HG02798 (cell line): ENCODE results near the gene HSPG2.
"Not testable (repeated sequence)": the region's sequence is repeated elsewhere in the genome, so short reads cannot be mapped to it uniquely, and the experiment has no call there.

ENCODE experiments used
- ATAC-seq: cut with Tn5 transposase; IDR thresholded peaks from one replicate; pipeline ENCODE4 v1.9.1; 2021; ENCODE audit warnings: mild to moderate bottlenecking; ENCODE audit not compliant: unreplicated experiment, poor library complexity

Gene HSPG2

DNA sequence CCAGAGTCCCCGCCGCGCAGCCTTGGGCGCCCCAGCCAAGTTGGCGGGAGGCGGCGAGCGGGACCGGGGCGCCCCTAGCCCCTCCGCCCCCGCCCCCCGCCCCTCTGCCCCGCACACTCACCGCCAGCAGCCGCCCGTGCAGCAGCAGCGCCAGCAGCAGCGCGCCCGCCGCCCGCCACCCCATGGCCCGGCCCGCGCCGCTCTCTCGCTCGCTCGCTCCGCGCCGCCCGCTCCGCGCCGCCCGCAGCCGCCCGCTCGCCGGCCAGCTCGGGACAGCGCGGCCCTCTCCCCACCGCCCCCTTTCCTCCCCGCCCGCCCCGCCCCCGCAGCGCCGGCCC lies at the start of gene HSPG2:
HSPG2 (minus strand) TSS at position 277 of the 338 bp plus-strand sequence; CDS start at position 184, 93 bp downstream.
- peak; percentile 18 for ATAC-seq

DNA sequence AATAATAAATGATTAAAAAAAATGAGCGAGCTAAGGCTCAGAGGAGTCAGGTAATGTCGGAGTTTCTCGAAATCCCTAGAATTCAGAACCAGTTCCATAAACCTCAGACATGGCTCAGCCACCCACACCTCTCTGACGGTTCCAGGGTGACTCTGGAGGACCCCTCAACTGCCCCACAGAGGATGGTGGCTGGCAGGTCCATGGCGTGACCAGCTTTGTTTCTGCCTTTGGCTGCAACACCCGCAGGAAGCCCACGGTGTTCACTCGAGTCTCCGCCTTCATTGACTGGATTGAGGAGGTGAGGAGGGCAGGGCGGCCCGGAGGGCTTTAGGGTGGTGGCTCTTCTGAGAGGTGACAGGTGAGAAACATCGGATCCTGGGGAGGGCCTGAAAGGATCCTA lies 49.3 kb upstream of the HSPG2 start:
- not testable (repeated sequence) for ATAC-seq

DNA sequence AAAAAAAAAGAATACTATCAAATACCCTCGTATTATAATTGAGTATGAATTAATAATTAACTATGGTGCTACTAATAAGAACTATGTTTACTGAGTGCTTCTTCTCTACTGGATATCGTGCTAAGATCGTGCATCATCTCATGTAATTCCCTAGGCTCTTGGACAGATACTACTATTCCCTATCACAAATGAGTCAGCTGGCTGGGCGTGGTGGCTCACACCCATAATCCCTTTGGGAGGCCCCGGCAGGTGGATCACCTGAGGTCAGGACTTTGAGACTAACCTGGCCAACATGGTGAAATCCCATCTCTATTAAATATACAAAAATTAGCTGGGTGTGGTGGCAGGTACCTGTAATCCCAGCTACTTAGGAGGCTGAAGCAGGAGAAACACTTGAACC lies 48.8 kb upstream of the HSPG2 start:
- ATAC-seq: not testable (repeated sequence)

DNA sequence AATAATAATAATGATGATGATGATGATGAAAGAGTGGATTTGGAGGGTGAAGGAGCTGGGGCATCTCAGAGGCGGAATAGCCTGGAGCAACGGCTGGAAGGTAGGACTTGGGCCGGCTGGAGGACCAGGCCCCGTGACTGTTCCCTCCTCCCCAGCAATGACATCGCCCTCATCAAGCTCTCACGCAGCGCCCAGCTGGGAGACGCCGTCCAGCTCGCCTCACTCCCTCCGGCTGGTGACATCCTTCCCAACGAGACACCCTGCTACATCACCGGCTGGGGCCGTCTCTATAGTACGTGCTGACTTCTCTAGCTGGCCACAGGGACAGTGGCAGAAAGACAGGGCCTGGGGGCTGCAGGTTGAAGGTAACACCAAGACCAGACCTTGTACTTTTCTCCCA lies 46.4 kb upstream of the HSPG2 start:
- not testable (repeated sequence) for ATAC-seq

DNA sequence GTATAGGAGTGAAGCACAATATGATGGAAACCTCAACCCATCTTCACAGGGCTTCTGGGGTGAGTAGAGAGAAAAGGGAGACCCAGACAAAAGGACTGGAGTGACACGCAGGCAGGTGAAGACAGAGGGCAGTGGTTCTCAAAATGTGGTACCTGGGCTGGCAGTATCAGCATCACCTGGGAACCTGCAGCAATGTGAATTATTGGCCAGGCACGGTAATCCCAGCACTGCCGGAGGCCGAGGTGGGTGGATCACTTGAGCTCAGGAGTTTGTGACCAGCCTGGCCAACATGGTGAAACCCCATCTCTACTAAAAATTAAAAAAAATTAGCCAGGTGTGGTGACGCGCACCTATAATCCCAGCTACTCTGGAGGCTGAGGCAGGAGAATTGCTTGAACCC lies 45.0 kb upstream of the HSPG2 start:
- ATAC-seq: not testable (repeated sequence)

DNA sequence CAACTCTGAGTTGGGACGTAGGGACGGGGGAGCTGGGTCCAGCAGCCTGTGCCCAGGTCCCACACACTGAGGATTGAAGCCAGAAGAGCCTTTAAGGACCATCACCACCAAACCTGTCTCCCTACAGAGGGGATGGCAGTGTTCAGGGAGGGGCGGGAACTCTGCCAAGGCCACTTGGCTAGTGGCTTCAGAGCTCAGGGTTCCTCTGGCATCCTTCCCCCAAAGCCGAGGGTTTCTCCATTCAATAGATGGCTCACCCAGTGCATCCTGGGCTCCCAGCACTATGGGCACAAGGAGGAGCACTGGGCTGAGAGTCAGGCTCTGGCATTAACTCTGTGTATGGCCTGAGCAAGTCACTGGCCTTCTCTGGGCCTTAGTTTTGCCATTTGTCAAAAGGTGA lies 44.1 kb upstream of the HSPG2 start:
- not testable (repeated sequence) for ATAC-seq

DNA sequence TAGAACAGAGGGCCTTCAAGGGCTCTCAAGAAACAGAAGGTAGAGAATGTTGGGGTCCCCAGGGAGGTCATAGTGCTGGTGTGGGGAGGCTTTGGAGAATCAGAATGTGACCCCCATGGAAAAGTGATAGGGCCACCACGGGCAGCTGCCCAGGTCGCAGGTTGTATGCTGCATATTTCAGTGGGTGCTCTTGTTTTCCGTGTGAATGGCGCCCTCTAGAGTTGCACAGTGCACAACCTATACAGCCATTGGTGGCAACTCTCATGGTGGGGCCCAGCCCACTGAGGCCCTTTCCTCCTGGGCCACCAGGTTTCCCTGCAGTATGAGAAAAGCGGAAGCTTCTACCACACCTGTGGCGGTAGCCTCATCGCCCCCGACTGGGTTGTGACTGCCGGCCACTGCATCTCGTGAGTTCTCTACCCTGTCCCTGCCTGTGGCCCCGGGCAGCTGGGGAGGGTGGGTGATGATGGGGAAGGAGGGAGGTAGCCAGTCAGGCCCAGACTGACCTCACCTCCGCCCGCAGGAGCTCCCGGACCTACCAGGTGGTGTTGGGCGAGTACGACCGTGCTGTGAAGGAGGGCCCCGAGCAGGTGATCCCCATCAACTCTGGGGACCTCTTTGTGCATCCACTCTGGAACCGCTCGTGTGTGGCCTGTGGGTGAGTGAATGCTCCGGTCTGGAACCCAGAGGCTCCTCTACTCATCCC lies 43.6 kb upstream of the HSPG2 start:
- ATAC-seq: not testable (repeated sequence)

DNA sequence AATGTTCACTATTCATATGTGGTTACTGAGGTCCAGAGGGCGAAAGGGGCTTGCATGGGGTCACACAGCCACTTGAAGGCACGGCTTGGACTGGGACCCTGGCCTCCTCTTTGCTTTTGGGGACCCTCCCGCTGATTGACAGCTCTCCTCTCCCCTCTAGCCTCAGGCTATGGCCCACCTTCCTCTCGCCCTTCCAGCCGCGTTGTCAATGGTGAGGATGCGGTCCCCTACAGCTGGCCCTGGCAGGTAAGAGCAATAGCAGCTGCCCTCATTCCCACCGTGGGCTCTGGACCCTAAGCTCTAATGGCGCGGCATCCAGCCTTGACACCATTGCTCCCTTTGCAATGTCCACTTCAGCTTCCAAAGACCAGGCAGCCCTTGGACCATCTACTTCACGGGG lies 41.1 kb upstream of the HSPG2 start:
- ATAC-seq: not testable (repeated sequence)

DNA sequence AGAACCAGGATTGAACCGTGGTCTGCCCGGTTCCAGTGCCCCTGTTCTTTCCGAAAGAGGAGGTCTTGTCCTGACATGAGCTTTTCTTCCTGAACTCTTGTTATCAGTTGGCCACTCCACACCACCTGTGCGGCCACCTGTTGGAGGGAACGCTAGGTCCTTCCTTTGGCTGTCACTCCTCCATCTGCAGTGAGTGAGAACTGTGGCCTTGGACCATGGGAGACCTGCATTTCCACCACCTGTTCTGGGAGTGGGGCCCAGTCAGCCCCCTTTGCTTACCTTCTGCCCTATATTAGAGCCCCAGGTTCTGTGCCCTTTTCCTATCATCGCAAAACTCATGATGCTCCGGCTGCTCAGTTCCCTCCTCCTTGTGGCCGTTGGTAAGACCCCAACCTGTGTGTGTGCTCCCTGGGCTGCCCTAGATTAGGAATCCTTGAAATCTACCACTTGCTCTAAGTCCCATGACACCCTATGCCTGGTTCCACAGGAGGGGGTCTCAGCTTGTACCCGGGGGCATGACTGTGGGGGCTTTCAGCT lies 39.7 kb upstream of the HSPG2 start, which contains the start of gene CELA3B:
CELA3B (plus strand) TSS at position 320 of the 537 bp plus-strand sequence; CDS start at position 338, 18 bp downstream.
- ATAC-seq: not testable (repeated sequence)

DNA sequence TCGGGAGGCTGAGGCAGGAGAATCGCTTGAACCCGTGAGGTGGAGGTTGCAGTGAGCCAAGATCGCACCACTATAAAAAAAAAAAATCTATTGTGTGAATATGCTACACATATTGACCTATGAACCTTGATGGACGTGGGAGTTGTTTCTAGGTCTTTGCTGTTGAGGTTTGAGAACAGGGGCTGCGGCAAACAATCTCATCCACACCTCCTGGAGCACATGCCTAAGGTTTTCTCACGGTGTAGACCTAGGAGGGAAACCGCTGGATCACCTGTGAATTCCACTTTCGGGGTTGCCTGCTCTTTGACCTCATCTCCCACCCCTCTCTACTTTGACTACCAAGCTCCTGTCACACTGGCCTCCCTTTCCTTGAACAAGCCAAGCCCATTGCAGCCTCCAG lies 38.2 kb upstream of the HSPG2 start:
- ATAC-seq: not testable (repeated sequence)

DNA sequence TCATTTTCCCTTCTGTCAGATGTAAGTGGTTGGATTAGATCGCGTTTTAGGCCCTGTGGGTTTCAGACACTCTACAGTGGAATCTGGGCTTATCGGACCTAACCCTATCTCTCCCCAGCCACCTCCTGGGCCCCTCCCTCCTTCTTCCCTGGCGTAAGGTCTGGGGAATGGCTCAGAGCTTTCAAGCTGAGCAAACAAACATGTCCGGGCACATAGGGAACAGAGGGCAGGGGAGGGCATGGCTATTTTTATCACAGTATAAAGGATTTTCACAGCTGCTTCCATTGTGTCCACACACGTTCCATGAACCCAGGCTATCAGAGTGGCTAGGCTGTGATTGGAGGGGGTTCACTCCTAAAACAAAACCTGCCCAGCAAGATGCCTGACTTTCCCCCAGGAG lies 37.6 kb upstream of the HSPG2 start:
- ATAC-seq: not testable (repeated sequence)

DNA sequence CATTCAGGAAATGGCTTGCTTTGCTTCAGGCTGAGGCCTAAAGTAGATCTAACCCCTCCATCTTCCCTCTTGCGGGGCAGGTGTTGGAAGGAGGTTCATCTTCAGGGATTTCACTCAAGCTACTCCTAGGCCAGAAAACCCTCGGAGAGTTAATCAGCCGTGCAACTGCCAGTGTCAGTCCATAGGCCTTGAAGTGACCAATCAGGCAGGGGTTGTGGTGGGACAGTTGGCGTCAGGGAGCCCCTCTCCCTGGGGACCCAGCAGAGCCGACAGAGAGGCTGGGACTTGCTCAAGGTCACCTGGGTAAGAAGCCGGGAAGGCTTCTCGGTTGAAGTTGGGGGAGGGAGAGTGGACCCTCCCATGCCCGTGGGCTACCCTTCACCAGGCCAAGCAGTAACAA lies 36.8 kb upstream of the HSPG2 start:
- ATAC-seq: not testable (repeated sequence)

DNA sequence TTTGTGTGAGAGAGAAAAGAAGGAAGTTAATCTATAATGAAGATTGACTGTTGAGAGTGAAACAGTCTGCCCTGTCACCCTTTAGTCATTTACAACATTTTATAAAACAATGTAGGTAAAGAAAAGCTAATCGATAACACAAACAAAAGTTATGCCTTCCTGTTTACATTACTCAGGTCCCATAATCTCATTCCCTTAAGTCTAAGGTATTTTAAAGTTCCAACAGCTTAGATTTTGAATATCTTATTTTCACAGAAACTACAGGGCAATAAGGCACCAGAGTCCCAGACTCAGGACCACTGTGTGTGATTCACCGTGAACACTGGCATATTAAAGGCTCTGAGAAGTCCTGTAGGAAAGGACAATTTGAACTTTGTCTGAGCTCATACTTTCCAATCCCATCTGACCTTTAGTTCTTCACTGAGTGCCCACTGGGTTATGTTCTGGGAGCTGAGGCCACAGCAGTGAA lies 35.9 kb upstream of the HSPG2 start:
- not testable (repeated sequence) for ATAC-seq

DNA sequence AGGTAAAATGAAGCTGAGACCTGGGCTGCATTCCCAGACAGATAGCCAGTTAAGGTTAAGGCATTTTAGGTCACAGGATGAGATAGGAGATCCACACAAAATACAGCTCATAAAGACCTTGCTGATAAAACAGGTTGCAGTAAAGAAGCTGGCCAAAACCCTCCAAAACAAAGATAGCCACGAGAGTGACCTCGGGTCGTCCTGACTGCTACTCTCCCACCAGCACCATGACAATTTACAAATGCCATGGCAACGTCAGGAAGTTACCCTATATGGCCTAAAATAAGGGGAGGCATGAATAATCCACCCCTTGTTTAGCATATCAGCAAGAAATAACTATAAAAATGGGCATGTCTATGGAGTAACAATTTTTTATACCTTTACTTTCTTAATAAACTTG lies 33.4 kb upstream of the HSPG2 start:
- not testable (repeated sequence) for ATAC-seq

DNA sequence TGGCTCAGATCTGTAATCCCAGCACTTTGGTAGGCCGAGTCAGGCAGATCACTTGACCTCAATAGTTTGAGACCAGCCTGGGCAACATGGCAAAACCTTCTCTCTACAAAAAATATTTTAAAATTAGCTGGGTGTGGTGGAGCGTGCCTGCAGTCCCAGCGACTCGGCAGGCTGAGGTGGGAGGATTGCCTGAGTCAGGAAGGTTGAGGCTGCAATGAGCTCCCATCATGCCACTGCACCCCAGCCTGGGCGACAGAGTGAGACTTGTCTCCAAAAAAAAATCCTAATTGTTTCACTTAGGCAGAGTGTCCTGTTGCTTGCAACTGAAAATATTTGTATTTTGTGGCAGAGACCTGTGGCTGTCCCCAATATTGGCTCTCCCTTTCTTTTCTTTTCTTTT lies 32.0 kb upstream of the HSPG2 start:
- not testable (repeated sequence) for ATAC-seq

DNA sequence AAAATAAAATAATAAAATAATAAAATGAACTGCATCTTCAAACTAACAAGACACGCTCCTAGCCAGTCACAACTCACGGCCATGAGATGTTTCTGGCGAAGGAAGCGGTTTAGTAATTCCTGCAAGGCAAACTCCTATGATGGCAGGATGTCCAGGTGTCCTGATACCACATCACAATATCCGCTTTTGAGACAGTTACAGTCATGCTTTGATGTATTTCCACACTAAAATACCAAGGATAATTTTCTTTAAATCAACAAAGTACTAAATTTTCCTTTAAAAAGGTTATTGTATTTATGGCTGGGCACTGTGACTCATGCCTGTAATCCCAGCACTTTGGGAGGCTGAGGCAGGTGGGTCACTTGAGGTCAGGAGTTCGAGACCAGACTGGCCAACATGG lies 30.1 kb upstream of the HSPG2 start:
- not testable (repeated sequence) for ATAC-seq

DNA sequence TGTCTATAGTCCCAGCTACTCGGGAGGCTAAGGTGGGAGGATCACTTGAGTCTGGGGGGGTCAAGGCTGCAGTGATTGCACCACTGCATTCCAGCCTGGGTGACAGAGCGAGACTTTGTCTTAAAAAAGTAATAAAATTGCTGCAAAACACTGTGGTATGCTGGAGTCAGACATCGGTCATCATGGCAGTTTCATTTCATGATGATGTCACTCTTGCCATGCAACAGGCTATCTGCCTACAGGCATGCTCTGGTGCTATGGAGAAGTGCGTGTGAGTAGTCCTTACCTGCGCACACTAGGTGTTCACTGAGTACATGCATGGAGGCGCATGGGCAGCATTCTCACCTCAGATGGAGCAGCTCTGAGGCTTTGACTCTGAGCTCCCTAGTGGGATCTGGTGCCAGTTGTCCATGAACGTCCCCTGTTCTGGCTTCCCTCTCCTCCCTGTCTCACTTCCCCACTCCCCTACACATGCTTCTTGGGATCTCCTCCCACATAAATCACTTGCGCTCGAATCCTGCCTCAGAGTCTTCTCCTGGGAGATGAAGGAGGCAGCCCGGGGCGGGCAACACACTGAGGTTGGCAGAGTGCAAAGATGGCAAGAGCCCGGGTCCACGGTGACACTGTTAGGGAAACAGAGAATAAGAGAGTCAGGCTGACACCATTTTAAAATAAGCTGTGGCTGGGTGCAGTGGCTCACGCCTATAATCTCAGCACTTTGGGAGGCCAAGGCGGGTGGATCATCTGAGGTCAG lies 29.3 kb upstream of the HSPG2 start:
- ATAC-seq: no peak

DNA sequence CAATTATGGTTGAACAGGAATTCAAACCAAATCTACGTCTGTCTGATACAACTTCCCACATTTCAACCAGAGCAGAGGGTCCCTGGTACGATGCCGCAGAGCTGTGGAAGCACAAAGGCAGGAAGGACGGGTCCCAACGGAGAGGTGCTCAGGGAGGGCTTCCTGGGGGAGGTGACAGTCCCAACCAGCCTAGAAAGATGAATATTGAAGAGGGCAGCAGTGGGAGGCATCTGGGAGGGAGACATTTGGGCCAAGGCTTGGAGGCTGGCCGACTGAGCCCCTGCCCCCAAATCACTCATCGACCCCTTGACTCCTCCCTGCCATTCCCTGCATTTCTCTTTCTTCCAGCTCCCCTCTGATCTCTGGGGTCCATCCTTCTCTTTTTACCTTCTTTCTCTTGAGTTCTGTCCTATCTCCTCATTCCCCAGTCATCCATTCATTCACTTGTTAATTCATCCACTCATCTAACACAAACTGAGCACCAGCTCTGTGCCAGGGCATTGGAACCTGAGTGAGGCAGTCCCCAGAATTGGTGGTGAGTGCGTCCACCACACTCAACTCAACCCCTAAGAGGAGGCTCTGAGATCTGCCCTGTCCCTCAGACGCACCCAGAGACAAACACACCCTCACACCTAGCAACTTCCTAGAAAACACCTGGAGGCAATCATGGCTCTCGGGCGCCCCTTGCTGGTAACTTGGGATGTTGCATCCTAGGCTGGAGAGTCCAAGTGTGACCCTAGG lies 26.5 kb upstream of the HSPG2 start:
- peak; percentile 56 for ATAC-seq

DNA sequence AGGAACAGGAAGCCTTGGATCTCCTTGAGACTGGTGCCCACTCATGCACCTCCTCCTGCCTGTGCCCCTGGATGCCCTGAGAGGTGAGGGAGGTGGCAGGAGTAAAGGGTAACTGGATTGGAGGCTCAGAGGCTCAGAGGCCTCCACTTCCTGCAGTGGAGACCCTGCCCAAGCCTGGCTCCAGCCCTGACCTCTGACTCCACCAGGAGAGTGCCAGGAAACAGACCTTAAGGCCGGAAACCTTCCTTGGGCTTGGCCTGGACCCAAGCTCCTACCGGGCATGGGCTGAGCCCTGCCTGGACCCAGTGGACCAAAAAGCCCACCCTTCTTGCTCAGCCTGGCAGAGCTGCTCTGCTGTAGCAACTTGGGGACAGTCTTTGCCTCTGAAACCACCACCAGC lies 24.7 kb upstream of the HSPG2 start:
- ATAC-seq: no peak

DNA sequence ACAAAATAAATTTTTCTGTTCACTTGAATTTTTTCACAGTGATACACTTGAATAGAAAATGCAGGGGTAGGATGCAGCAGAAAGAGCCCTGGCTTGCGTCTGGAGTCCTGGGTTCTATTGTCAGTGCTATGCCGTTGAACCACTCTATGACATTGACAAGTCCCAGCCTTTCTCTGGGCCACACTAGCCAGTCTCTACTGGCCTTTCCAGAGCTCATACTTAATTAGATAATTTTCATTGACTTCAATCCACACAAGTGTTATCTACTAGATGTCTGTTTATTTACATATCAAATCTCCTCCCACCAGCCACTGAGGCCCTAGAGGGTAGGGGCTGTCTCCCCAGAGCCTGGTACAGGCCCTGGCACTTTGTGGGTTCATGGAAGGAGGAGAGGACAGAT lies 24.2 kb upstream of the HSPG2 start:
- ATAC-seq: no peak
